Coronary artery (tissue), 2 donors: ENCODE measurements around the gene PTPN13.

Experiments
- DNase-seq: peaks from one replicate; pipeline ENCODE4 v3.0.0-alpha.2; 2017; ENCODE audit warnings: low spot score
- H3K27ac ChIP-seq, 2 donors: fragments of 200-600 bp; sonication (generic); one replicate each; pipeline ENCODE4 v1.5.1; 2016 to 2019
- H3K4me3 ChIP-seq: fragments of 200-600 bp; sonication (generic); 2 replicates; pipeline ENCODE4 v1.5.1; 2016; ENCODE audit warnings: mild to moderate bottlenecking, moderate library complexity
- CTCF ChIP-seq: fragments of 200-600 bp; sonication (generic); IDR thresholded peaks from one replicate; pipeline ENCODE4 v1.5.1; 2019; ENCODE audit warnings: antibody characterized with exemption

PTPN13 gene

GRCh38 chr4:86593688-86594558, at the start of gene PTPN13:
Gene PTPN13 (plus strand): TSS chr4:86594315. CDS start chr4:86635257, 40,942 bp downstream.
- peak; percentile 100 for DNase-seq
- Histone ChIP-seq H3K4me3 (peak within 1 kb of the TSS; percentile 87), H3K27ac (peak within 1 kb of the TSS; percentile 61 to 97)
- no peak for TF ChIP-seq CTCF

- no peak for DNase-seq
- Histone ChIP-seq H3K4me3 (no peak overlapping the region), H3K27ac (no peak overlapping the region)
- no peak for TF ChIP-seq CTCF
These were observed 47.0 kb upstream of the PTPN13 start for GRCh38 chr4:86547140-86547539.

- DNase-seq = no peak
These were observed 44.8 kb upstream of the PTPN13 start for GRCh38 chr4:86549163-86549788.

GRCh38 chr4:86551387-86551786, 42.7 kb upstream of the PTPN13 start:
- no peak overlapping the region for H3K4me3 ChIP-seq
- no peak overlapping the region for H3K27ac ChIP-seq
- DNase-seq = no peak
- no peak for TF ChIP-seq CTCF

More at GRCh38 chr4:86549163-86549788, 44.8 kb upstream of the PTPN13 start:
- H3K4me3 ChIP-seq = no peak overlapping the region
- TF ChIP-seq CTCF = no peak
- H3K27ac ChIP-seq = no peak overlapping the region

GRCh38 chr4:86554646-86555045, 39.5 kb upstream of the PTPN13 start:
- H3K4me3 ChIP-seq = no peak overlapping the region
- TF ChIP-seq CTCF = no peak
- no peak overlapping the region for H3K27ac ChIP-seq
- no peak for DNase-seq

GRCh38 chr4:86556791-86557415, 37.2 kb upstream of the PTPN13 start:
- no peak for TF ChIP-seq CTCF
- Histone ChIP-seq H3K4me3 (peak overlapping the region; percentile 6), H3K27ac (no peak overlapping the region)
- DNase-seq = no peak
